Esophagus muscularis mucosa (tissue), 3 donors: ENCODE measurements around the gene ARHGEF39.

Source experiments
- CTCF ChIP-seq, 3 experiments: fragments of 200-600 bp in 2 of 3; fragments of 450-650 bp in 1 of 3; sonication (generic) in 2 of 3; IDR thresholded peaks; one replicate each; pipeline ENCODE4 v1.5.1; 2017 to 2019; ENCODE audit warnings: antibody characterized with exemption in 3 of 3, mild to moderate bottlenecking in 2 of 3, moderate library complexity in 1 of 3
- POLR2A ChIP-seq: fragments of 450-650 bp; IDR thresholded peaks from one replicate; pipeline ENCODE4 v1.6.1; 2017; ENCODE audit warnings: antibody characterized with exemption, moderate library complexity, mild to moderate bottlenecking, low read depth

- TF ChIP-seq CTCF (IDR thresholded peaks at IDR 0.05) (no peak), POLR2A (no peak)
Observed at GRCh38 chr9:35690294-35690613, 25.3 kb upstream of the ARHGEF39 start.
